HepG2 (cell line): Measurements from ENCODE around the gene NXN. TPM values are rescaled to one million over a fixed set of nuclear protein-coding genes. Genes with fewer than 3 reads are reported as not detected.
A peak's percentile ranks its signal among the peaks of the same experiment; 100 is the strongest.

Experiments used
- JUND ChIP-seq: sonication (generic); formaldehyde crosslinking; IDR thresholded peaks from 2 replicates; pipeline ENCODE4 v1.8.0; 2022; ENCODE audit warnings: mild to moderate bottlenecking, missing genetic modification reagents
- MAF1 ChIP-seq: sonication (generic); formaldehyde crosslinking; IDR thresholded peaks from 2 replicates; pipeline ENCODE4 v1.5.0; 2020; ENCODE audit warnings: missing genetic modification reagents, borderline replicate concordance
- POLR2AphosphoS2 ChIP-seq: IDR thresholded peaks from 2 replicates; pipeline ENCODE4 v1.6.1; 2011; ENCODE audit warnings: low read depth, low read length, improper control_type of control experiment
- RFXAP ChIP-seq: sonication (generic); formaldehyde crosslinking; IDR thresholded peaks from 2 replicates; pipeline ENCODE4 v1.4.0; 2020; ENCODE audit warnings: missing genetic modification reagents, borderline replicate concordance
- SMAD9 ChIP-seq: sonication (generic); formaldehyde crosslinking; IDR thresholded peaks from 2 replicates; pipeline ENCODE4 v1.5.1; 2020; ENCODE audit warnings: mild to moderate bottlenecking, missing genetic modification reagents
- SNRNP70 ChIP-seq: fragments of 200-400 bp; formaldehyde crosslinking; IDR thresholded peaks from 2 replicates; pipeline ENCODE4 v1.6.1; 2017; ENCODE audit warnings: mild to moderate bottlenecking, low read depth, low read length, moderate library complexity
- ZC3H13 ChIP-seq: sonication (generic); formaldehyde crosslinking; IDR thresholded peaks from 2 replicates; pipeline ENCODE4 v1.8.1; 2023; ENCODE audit warnings: mild to moderate bottlenecking, missing genetic modification reagents, moderate library complexity
- ZFP82 ChIP-seq: sonication (generic); formaldehyde crosslinking; IDR thresholded peaks from 2 replicates; pipeline ENCODE4 v1.5.1; 2020; ENCODE audit warnings: mild to moderate bottlenecking, missing genetic modification reagents, borderline replicate concordance
- ZMYM2 ChIP-seq: sonication (generic); formaldehyde crosslinking; IDR thresholded peaks from 2 replicates; pipeline ENCODE4 v1.8.0; 2022; ENCODE audit warnings: mild to moderate bottlenecking, missing genetic modification reagents
- ZNF180 ChIP-seq: sonication (generic); formaldehyde crosslinking; IDR thresholded peaks from 2 replicates; pipeline ENCODE4 v1.4.0; 2020; ENCODE audit warnings: low read depth, missing genetic modification reagents, borderline replicate concordance
- ZNF318 ChIP-seq: sonication (generic); formaldehyde crosslinking; IDR thresholded peaks from 2 replicates; pipeline ENCODE4 v1.4.0; 2020; ENCODE audit warnings: mild to moderate bottlenecking, missing genetic modification reagents
- ZNF329 ChIP-seq: sonication (generic); formaldehyde crosslinking; IDR thresholded peaks from 2 replicates; pipeline ENCODE4 v1.9.0; 2021; ENCODE audit warnings: low read depth, mild to moderate bottlenecking, missing genetic modification reagents
- ZNF354B ChIP-seq: sonication (generic); formaldehyde crosslinking; IDR thresholded peaks from 2 replicates; pipeline ENCODE4 v1.8.0; 2022; ENCODE audit warnings: mild to moderate bottlenecking, missing genetic modification reagents
- ZNF574 ChIP-seq: sonication (generic); formaldehyde crosslinking; IDR thresholded peaks from 2 replicates; pipeline ENCODE4 v1.4.0; 2020; ENCODE audit warnings: missing genetic modification reagents
- polyA plus RNA-seq, 8 experiments: library from polyadenylated mRNA; depleted of rRNA in 3 of 8; stranded (reverse) in 7 of 8; unstranded in 1 of 8; fragments of >200 nt; fragmentation: Illumina TruSeq in 4 of 8; extraction: Trizol in 4 of 8; gene quantifications; 2 replicates each; pipeline versions ENCODE4 v1.2.1 to v1.2.3, GENCODE V29; 2011 to 2016; ENCODE audit warnings: low read depth in 4 of 8, missing spikeins in 1 of 8, mixed read lengths in 1 of 8; ENCODE audit not compliant: insufficient read depth in 1 of 8
- total RNA-seq, 5 experiments: library from RNA; depleted of rRNA; stranded (reverse); fragments of >200 nt; fragmentation: Illumina TruSeq; extraction: Trizol; gene quantifications; 2 replicates each; pipeline ENCODE4 v1.2.3, GENCODE V29; 2016; ENCODE audit warnings: low read depth in 1 of 5

The NXN gene
- total and polyA plus RNA-seq, 2 of the 13 experiments (the other 11 are each of a cell fraction or from before 2014, with no cell fraction given): 22.2 to 24.3 TPM

GRCh38 chr17:752002-752619 lies 227.5 kb downstream of the NXN start, which contains the start of gene GEMIN4 (continued):
- TF ChIP-seq ZNF329 (CRISPR knock-in tag): 0 out of 2 replicates have a peak, but pooled peaks have one; percentile 22
- TF ChIP-seq ZC3H13 (CRISPR knock-in tag): no peak; the same call in 1 of the 2 replicates
- no peak for TF ChIP-seq ZFP82 (CRISPR knock-in tag)
- TF ChIP-seq RFXAP: no peak
- no peak for TF ChIP-seq ZNF180 (CRISPR knock-in tag)
- peak; percentile 77 for TF ChIP-seq ZNF574 (CRISPR knock-in tag)
- no peak; the same call in 1 of the 2 replicates for TF ChIP-seq JUND (CRISPR knock-in tag)
- TF ChIP-seq SNRNP70: no peak
- TF ChIP-seq ZMYM2: no peak
- TF ChIP-seq SMAD9 (CRISPR knock-in tag): no peak
- peak; percentile 67; the same call in 1 of the 2 replicates for TF ChIP-seq ZNF354B (CRISPR knock-in tag)
- TF ChIP-seq ZNF318 (CRISPR knock-in tag): no peak
- no peak for TF ChIP-seq POLR2AphosphoS2
- no peak for TF ChIP-seq MAF1 (CRISPR knock-in tag)
